ENCODE data around the gene HCN2. TPM values are rescaled to one million over a fixed set of nuclear protein-coding genes. Genes with fewer than 3 reads are reported as not detected.
"Not testable (repeated sequence)": the region's sequence is repeated elsewhere in the genome, so short reads cannot be mapped to it uniquely, and the experiment has no call there.

Gene HCN2
- total and polyA plus RNA-seq, 3 donors from 2014 or later, result 5.5 to 12.4 (median 6.6) TPM

GRCh38 chr19:623974-624373 is 34.3 kb downstream of the HCN2 start:
- Histone ChIP-seq H3K27me3 (no peaks in the 10 kb centered on the region), H3K4me3 (no peak overlapping the region), H3K36me3 (ENCODE audit: low read depth, missing control alignments) (no peaks in the 10 kb centered on the region), H3K27ac (peak overlapping the region; percentile 36 to 63), H3K4me1 (no peaks in the 10 kb centered on the region), H3K9me3 (no peaks in the 10 kb centered on the region)
- TF ChIP-seq CTCF (IDR thresholded peaks at IDR 0.05) (no peak), POLR2A (IDR thresholded peaks at IDR 0.05) (no peak)
- WGBS, 2 donors, result 59 to 68% methylated on average over 24 of the region's 24 CpGs
- intact Hi-C loops (cut with DNase I; ENCODE audit: low total_unique reads), result no loop called here
- peak; percentile 56 for DNase-seq

GRCh38 chr19:624433-625109 is 34.9 kb downstream of the HCN2 start:
- TF ChIP-seq CTCF (IDR thresholded peaks at IDR 0.05) (no peak), POLR2A (IDR thresholded peaks at IDR 0.05) (no peak)
- WGBS, 2 donors, result 92% methylated on average over 15 to 17 of the region's 24 CpGs
- Histone ChIP-seq H3K9me3 (no peaks in the 10 kb centered on the region), H3K36me3 (ENCODE audit: low read depth, missing control alignments) (no peaks in the 10 kb centered on the region), H3K4me1 (no peaks in the 10 kb centered on the region), H3K4me3 (no peak overlapping the region), H3K27me3 (no peaks in the 10 kb centered on the region), H3K27ac (peak overlapping the region; percentile 36 to 63)
- no peak for DNase-seq
- intact Hi-C loops (cut with DNase I; ENCODE audit: low total_unique reads), result no loop called here

- 84 to 86% methylated on average over 4 to 5 of the region's 5 CpGs for WGBS, 2 donors
- Histone ChIP-seq H3K4me1 (no peaks in the 10 kb centered on the region), H3K27me3 (no peaks in the 10 kb centered on the region), H3K4me3 (no peak overlapping the region), H3K36me3 (ENCODE audit: low read depth, missing control alignments) (no peaks in the 10 kb centered on the region), H3K27ac (no peak overlapping the region), H3K9me3 (no peaks in the 10 kb centered on the region)
- DNase-seq, result no peak
- intact Hi-C loops (cut with DNase I; ENCODE audit: low total_unique reads), result no loop called here
- TF ChIP-seq POLR2A (IDR thresholded peaks at IDR 0.05) (no peak), CTCF (IDR thresholded peaks at IDR 0.05) (no peak)
Observed at GRCh38 chr19:625257-625656, 35.6 kb downstream of the HCN2 start.

GRCh38 chr19:626566-626965 is 36.9 kb downstream of the HCN2 start:
- intact Hi-C loops (cut with DNase I; ENCODE audit: low total_unique reads); H3K4me1 ChIP-seq; H3K4me3 ChIP-seq; H3K36me3 ChIP-seq (ENCODE audit: low read depth, missing control alignments); H3K27ac ChIP-seq; H3K9me3 ChIP-seq; H3K27me3 ChIP-seq; DNase-seq: not testable (repeated sequence)
- WGBS, 2 donors, result 95% methylated on average over 7 of the region's 7 CpGs

GRCh38 chr19:628168-628567 is 38.5 kb downstream of the HCN2 start:
- Histone ChIP-seq H3K27ac (no peak overlapping the region), H3K27me3 (no peaks in the 10 kb centered on the region), H3K9me3 (no peaks in the 10 kb centered on the region), H3K4me1 (peaks cover 10% of the 10 kb centered on the region), H3K4me3 (no peak overlapping the region), H3K36me3 (ENCODE audit: low read depth, missing control alignments) (no peaks in the 10 kb centered on the region)
- TF ChIP-seq POLR2A (IDR thresholded peaks at IDR 0.05) (no peak), CTCF (IDR thresholded peaks at IDR 0.05) (no peak)
- 87 to 88% methylated on average over 16 to 19 of the region's 19 CpGs for WGBS, 2 donors
- intact Hi-C loops (cut with DNase I; ENCODE audit: low total_unique reads), result no loop called here
- no peak for DNase-seq

- peaks cover 16% of the 10 kb centered on the region for H3K4me1 ChIP-seq
- H3K9me3 ChIP-seq; H3K27me3 ChIP-seq; H3K4me3 ChIP-seq; H3K36me3 ChIP-seq (ENCODE audit: low read depth, missing control alignments); DNase-seq; intact Hi-C loops (cut with DNase I; ENCODE audit: low total_unique reads); H3K27ac ChIP-seq: not testable (repeated sequence)
- 61 to 64% methylated on average over 16 to 25 of the region's 25 CpGs for WGBS, 2 donors
Observed at GRCh38 chr19:629515-629914, 39.8 kb downstream of the HCN2 start.
